ENCODE data around the gene NMU. TPM values are rescaled to one million over a fixed set of nuclear protein-coding genes. Genes with fewer than 3 reads are reported as not detected.

Gene NMU
- total RNA-seq, 1 experiment from 2014 or later: 22.6 TPM

- BruUV-seq (replicated peaks): no TSS peak
- no peak for TF ChIP-seq EZH2 (IDR thresholded peaks at IDR 0.05; ENCODE audit: low read depth)
- TF ChIP-seq, protein P1, sequence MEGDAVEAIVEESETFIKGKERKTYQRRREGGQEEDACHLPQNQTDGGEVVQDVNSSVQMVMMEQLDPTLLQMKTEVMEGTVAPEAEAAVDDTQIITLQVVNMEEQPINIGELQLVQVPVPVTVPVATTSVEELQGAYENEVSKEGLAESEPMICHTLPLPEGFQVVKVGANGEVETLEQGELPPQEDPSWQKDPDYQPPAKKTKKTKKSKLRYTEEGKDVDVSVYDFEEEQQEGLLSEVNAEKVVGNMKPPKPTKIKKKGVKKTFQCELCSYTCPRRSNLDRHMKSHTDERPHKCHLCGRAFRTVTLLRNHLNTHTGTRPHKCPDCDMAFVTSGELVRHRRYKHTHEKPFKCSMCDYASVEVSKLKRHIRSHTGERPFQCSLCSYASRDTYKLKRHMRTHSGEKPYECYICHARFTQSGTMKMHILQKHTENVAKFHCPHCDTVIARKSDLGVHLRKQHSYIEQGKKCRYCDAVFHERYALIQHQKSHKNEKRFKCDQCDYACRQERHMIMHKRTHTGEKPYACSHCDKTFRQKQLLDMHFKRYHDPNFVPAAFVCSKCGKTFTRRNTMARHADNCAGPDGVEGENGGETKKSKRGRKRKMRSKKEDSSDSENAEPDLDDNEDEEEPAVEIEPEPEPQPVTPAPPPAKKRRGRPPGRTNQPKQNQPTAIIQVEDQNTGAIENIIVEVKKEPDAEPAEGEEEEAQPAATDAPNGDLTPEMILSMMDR (conservative IDR thresholded peaks at IDR 0.05): no peak
These were observed 46.2 kb upstream of the NMU start for GRCh38 chr4:55682295-55682694.

GRCh38 chr4:55681430-55681829 is 45.3 kb upstream of the NMU start:
- BruUV-seq (replicated peaks): no TSS peak
- no peak overlapping the region for H3K4me2 ChIP-seq
- no peak for DNase-seq
- no peaks in the 10 kb centered on the region for H3F3A ChIP-seq (ENCODE audit: insufficient read depth, low read depth)
- no peaks in the 10 kb centered on the region for H3K9me3 ChIP-seq (ENCODE audit: insufficient read depth, low read depth)
- H4K20me1 ChIP-seq (ENCODE audit: insufficient read depth): no peaks in the 10 kb centered on the region
- no peaks in the 10 kb centered on the region for H3K27me3 ChIP-seq (ENCODE audit: insufficient read depth, low read depth)
- ChIA-PET CTCF (no interaction called here), POLR2A (ENCODE audit: unreplicated experiment) (no interaction called here)
- no peak overlapping the region for H2AFZ ChIP-seq
- H3K4me3 ChIP-seq: no peak overlapping the region
- intact Hi-C loops (cut with micrococcal nuclease; ENCODE audit: unreplicated experiment): no loop called here
- H3K4me1 ChIP-seq (replicated peaks; ENCODE audit: insufficient read depth): no peaks in the 10 kb centered on the region
- H3K27ac ChIP-seq: no peak overlapping the region
- no peaks in the 10 kb centered on the region for H3K79me2 ChIP-seq (ENCODE audit: low read depth)
- no peak for TF ChIP-seq EZH2 (IDR thresholded peaks at IDR 0.05; ENCODE audit: low read depth)
- TF ChIP-seq, protein P1 (conservative IDR thresholded peaks at IDR 0.05): no peak
- no peaks in the 10 kb centered on the region for H3K9me2 ChIP-seq (ENCODE audit: insufficient read depth)
- H3K36me3 ChIP-seq (ENCODE audit: low read depth): no peaks in the 10 kb centered on the region

More at GRCh38 chr4:55682295-55682694, 46.2 kb upstream of the NMU start:
- Histone ChIP-seq H2AFZ (no peak overlapping the region), H3F3A (ENCODE audit: insufficient read depth, low read depth) (no peaks in the 10 kb centered on the region), H4K20me1 (ENCODE audit: insufficient read depth) (no peaks in the 10 kb centered on the region), H3K9me2 (ENCODE audit: insufficient read depth) (no peaks in the 10 kb centered on the region), H3K79me2 (ENCODE audit: low read depth) (no peaks in the 10 kb centered on the region), H3K27ac (no peak overlapping the region), H3K36me3 (ENCODE audit: low read depth) (no peaks in the 10 kb centered on the region), H3K4me3 (no peak overlapping the region), H3K4me1 (replicated peaks; ENCODE audit: insufficient read depth) (no peaks in the 10 kb centered on the region), H3K4me2 (no peak overlapping the region), H3K27me3 (ENCODE audit: insufficient read depth, low read depth) (no peaks in the 10 kb centered on the region), H3K9me3 (ENCODE audit: insufficient read depth, low read depth) (no peaks in the 10 kb centered on the region)
- POLR2A ChIA-PET (ENCODE audit: unreplicated experiment): no interaction called here
- DNase-seq: no peak
- CTCF ChIA-PET: no interaction called here
- intact Hi-C loops (cut with micrococcal nuclease; ENCODE audit: unreplicated experiment): no loop called here

DNA sequence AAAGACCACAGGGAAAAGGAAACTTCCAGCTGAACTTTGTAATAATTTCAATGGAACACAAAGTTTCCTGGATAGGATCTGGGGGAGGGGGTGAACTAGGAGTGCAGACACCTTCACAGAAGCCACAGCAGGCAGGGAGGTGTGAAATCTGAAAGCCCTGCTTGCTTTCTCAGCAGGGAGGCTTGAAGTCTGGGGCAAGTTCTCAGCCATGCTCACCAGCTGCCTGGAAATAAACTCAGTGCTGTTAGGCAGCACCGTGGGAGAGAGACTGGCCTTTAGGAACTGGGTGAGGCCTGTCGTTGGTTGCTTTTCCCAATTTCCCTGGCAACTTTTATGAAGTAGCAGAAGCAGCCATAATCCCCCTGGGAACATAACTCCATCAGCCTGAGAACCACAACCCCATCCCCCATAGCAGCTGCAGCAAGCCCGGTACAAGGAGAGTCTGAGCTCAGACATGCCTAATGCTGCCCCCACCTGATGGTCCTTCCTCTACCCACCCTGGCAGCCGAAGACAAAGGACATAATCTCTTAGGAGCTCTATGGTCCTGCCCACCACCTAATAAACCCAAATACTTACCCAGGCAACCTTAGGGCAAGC is 39.2 kb upstream of the NMU start:
- TF ChIP-seq, protein P1 (conservative IDR thresholded peaks at IDR 0.05): no peak
- no peak for TF ChIP-seq EZH2 (IDR thresholded peaks at IDR 0.05; ENCODE audit: low read depth)
- H3K27me3 ChIP-seq (ENCODE audit: insufficient read depth, low read depth): no peaks in the 10 kb centered on the region
- no peaks in the 10 kb centered on the region for H3K9me3 ChIP-seq (ENCODE audit: insufficient read depth, low read depth)
- intact Hi-C loops (cut with micrococcal nuclease; ENCODE audit: unreplicated experiment): no loop called here
- POLR2A ChIA-PET (ENCODE audit: unreplicated experiment): no interaction called here
- no peak for DNase-seq
- no peaks in the 10 kb centered on the region for H3K4me1 ChIP-seq (replicated peaks; ENCODE audit: insufficient read depth)
- H3K9me2 ChIP-seq (ENCODE audit: insufficient read depth): no peaks in the 10 kb centered on the region
- no peaks in the 10 kb centered on the region for H3F3A ChIP-seq (ENCODE audit: insufficient read depth, low read depth)
- no peak overlapping the region for H3K4me2 ChIP-seq
- no peaks in the 10 kb centered on the region for H3K79me2 ChIP-seq (ENCODE audit: low read depth)
- CTCF ChIA-PET: no interaction called here
- BruUV-seq (replicated peaks): no TSS peak
- no peak overlapping the region for H2AFZ ChIP-seq
- no peak overlapping the region for H3K4me3 ChIP-seq
- H3K27ac ChIP-seq: no peak overlapping the region
- H3K36me3 ChIP-seq (ENCODE audit: low read depth): no peaks in the 10 kb centered on the region
- no peaks in the 10 kb centered on the region for H4K20me1 ChIP-seq (ENCODE audit: insufficient read depth)
